Measurements from ENCODE around the gene STAM. TPM values are rescaled to one million over a fixed set of nuclear protein-coding genes. Genes with fewer than 3 reads are reported as not detected.
A peak's percentile ranks its signal among the peaks of the same experiment; 100 is the strongest.

Gene STAM
- total RNA-seq, 2 experiments from 2014 or later: 52.4 to 53.3 TPM

DNA sequence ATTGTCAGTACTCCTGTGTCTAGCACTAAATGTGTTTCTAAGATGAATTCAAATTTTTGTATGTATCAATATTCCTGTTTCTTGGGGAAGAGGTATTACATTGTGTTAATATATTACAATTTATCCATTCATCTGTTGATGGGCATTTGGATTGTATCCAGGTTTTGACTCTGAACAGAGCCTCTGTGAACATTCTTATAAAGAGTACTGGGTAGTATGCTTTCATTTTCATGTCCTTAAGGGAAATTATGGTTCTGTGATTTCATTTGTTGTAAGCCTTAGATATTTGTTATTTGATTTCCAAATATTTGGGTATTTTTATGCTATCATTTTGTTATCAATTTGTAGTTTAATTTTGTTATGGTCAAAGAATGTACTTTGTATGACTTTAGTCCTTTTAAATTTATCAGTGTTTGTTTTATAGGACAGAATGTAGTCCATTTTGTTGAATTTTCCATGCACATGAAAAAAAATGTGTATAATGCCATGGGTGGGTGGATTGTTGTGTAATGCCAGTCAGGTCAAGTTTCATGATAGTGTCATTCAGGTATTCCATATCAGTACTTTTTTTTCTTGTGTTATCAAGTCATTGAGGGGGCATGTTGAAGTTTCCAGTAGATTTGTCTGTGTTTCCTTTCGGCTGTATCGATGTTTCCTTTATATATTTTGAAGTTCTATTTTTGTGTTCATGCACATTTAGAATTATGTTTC lies 38.4 kb downstream of the STAM start:
- peaks cover 5% of the 10 kb centered on the region for H3K4me1 ChIP-seq (ENCODE audit: insufficient read depth, low read length)
- intact Hi-C loops (cut with DNase I, micrococcal nuclease): loop anchor here in 1 of 2 experiments (5.0 kb wide), 1 partner anchor 40 kb away; the partner anchor contains the start of gene STAM
- H3K27me3 ChIP-seq (ENCODE audit: control insufficient read depth in 1 of 2, insufficient read depth in 2 of 2, low read length in 2 of 2): no peaks in the 10 kb centered on the region
- Mint-ChIP-seq H3K4me3 (peak overlapping the region; percentile 40), H3K4me1 (ENCODE audit: low read depth) (peaks cover 64% of the 10 kb centered on the region), H3K9me3 (peaks cover 6% of the 10 kb centered on the region), H3K36me3 (ENCODE audit: low read depth) (peaks cover 65% of the 10 kb centered on the region), H3K27ac (peak overlapping the region; percentile 21), H3K27me3 (no peaks in the 10 kb centered on the region)
- no peak overlapping the region for H3K4me3 ChIP-seq (ENCODE audit: low read length)
- DNase-seq (no peak), ATAC-seq (ENCODE audit: poor library complexity) (no peak)
- peaks cover 2% of the 10 kb centered on the region for H3K36me3 ChIP-seq (ENCODE audit: insufficient read depth, low read length)
- no peaks in the 10 kb centered on the region for H3K9me3 ChIP-seq (ENCODE audit: control insufficient read depth in 1 of 2, insufficient read depth in 1 of 2, low read length in 2 of 2)
- CTCF ChIA-PET: no interaction called here
- POLR2A ChIA-PET: no interaction called here
- H3K27ac ChIP-seq (ENCODE audit: low read depth in 1 of 2, low read length in 2 of 2): no peak overlapping the region
- TF ChIP-seq, protein P1, sequence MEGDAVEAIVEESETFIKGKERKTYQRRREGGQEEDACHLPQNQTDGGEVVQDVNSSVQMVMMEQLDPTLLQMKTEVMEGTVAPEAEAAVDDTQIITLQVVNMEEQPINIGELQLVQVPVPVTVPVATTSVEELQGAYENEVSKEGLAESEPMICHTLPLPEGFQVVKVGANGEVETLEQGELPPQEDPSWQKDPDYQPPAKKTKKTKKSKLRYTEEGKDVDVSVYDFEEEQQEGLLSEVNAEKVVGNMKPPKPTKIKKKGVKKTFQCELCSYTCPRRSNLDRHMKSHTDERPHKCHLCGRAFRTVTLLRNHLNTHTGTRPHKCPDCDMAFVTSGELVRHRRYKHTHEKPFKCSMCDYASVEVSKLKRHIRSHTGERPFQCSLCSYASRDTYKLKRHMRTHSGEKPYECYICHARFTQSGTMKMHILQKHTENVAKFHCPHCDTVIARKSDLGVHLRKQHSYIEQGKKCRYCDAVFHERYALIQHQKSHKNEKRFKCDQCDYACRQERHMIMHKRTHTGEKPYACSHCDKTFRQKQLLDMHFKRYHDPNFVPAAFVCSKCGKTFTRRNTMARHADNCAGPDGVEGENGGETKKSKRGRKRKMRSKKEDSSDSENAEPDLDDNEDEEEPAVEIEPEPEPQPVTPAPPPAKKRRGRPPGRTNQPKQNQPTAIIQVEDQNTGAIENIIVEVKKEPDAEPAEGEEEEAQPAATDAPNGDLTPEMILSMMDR (IDR thresholded peaks at IDR 0.05): no peak

DNA sequence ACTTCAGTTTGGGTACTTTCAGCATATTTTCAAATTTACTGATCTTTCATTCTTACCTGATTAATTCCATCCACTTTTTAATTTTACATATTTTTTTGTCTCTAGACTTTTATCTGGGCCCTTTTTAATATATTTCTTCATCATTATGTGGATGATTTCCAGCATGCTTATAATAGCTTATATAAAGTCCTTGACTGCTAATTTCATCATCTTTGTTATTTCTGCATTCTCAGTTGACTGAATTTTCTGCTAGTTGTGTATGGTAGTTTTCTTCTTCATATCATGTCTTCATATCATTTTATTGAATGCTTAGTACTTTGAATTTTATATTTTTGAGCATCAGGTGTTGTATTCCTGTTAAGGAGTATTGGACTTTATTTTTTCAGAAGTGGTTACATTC lies 39.6 kb downstream of the STAM start:
- H3K4me3 Mint-ChIP-seq: peak overlapping the region; percentile 27

DNA sequence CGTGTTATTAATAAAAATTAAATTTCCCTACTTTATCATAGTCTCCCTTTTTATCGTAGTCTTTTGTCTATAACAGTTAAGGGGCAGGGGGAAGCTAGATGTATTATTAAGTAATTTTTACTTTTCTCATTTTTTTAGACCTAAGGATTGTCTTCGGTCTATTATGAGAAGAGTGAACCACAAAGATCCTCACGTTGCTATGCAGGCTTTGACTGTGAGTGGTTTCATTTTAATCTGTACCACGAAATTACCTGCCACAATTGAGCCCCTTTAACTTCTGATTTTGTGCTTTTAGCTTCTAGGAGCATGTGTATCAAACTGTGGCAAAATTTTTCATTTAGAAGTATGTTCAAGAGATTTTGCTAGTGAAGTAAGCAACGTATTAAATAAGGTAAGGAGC lies 40.6 kb downstream of the STAM start:
- ATAC-seq (ENCODE audit: poor library complexity) (no peak), DNase-seq (peak in 2 of 14 experiments; percentile 28 to 32)
- no peak overlapping the region for H3K4me3 Mint-ChIP-seq
- no peaks in the 10 kb centered on the region for H3K9me3 ChIP-seq (ENCODE audit: control insufficient read depth in 1 of 2, insufficient read depth in 1 of 2, low read length in 2 of 2)
- POLR2A ChIA-PET: interaction anchor here (0.8 to 1.2 kb wide), 2 partner anchors 29 to 41 kb away, joined by 3 to 7 read pairs; partner anchors contain the start of gene STAM
- H3K27me3 ChIP-seq (ENCODE audit: control insufficient read depth in 1 of 2, insufficient read depth in 2 of 2, low read length in 2 of 2): no peaks in the 10 kb centered on the region
- no peak overlapping the region for H3K27ac ChIP-seq (ENCODE audit: low read depth in 1 of 2, low read length in 2 of 2)
- peaks cover 66% of the 10 kb centered on the region for H3K36me3 Mint-ChIP-seq (ENCODE audit: low read depth)
- H3K4me1 Mint-ChIP-seq (ENCODE audit: low read depth): peaks cover 53% of the 10 kb centered on the region
- H3K4me1 ChIP-seq (ENCODE audit: insufficient read depth, low read length): peaks cover 5% of the 10 kb centered on the region
- peaks cover 16% of the 10 kb centered on the region for H3K36me3 ChIP-seq (ENCODE audit: insufficient read depth, low read length)
- intact Hi-C loops (cut with DNase I, micrococcal nuclease): loop anchor here in 1 of 2 experiments (5.0 kb wide), 1 partner anchor 42 kb away; the partner anchor contains the start of gene STAM
- TF ChIP-seq, protein P1 (IDR thresholded peaks at IDR 0.05): no peak
- CTCF ChIA-PET: interaction anchor here (0.6 kb wide), 1 partner anchor 8 kb away, joined by 3 read pairs; no protein-coding TSS in a partner anchor
- peak overlapping the region; percentile 47 for H3K27ac Mint-ChIP-seq
- H3K27me3 Mint-ChIP-seq: no peaks in the 10 kb centered on the region
- H3K4me3 ChIP-seq (ENCODE audit: low read length): peak overlapping the region; percentile 4
- H3K9me3 Mint-ChIP-seq: peaks cover 2% of the 10 kb centered on the region

More for the DNA sequence above, 39.6 kb downstream of the STAM start:
- H3K4me1 Mint-ChIP-seq (ENCODE audit: low read depth): peaks cover 63% of the 10 kb centered on the region
- ATAC-seq (ENCODE audit: poor library complexity) (no peak), DNase-seq (no peak)
- Histone ChIP-seq H3K36me3 (ENCODE audit: insufficient read depth, low read length) (peaks cover 9% of the 10 kb centered on the region), H3K4me1 (ENCODE audit: insufficient read depth, low read length) (peaks cover 5% of the 10 kb centered on the region), H3K27me3 (ENCODE audit: control insufficient read depth in 1 of 2, insufficient read depth in 2 of 2, low read length in 2 of 2) (no peaks in the 10 kb centered on the region), H3K27ac (ENCODE audit: low read depth in 1 of 2, low read length in 2 of 2) (no peak overlapping the region), H3K9me3 (ENCODE audit: control insufficient read depth in 1 of 2, insufficient read depth in 1 of 2, low read length in 2 of 2) (no peaks in the 10 kb centered on the region), H3K4me3 (ENCODE audit: low read length) (no peak overlapping the region)
- ChIA-PET CTCF (no interaction called here), POLR2A (interaction anchor here (0.6 to 1.2 kb wide), 2 partner anchors 39 to 44 kb away, joined by 5 read pairs; partner anchors contain the start of gene STAM)
- H3K36me3 Mint-ChIP-seq (ENCODE audit: low read depth): peaks cover 70% of the 10 kb centered on the region
- intact Hi-C loops (cut with DNase I, micrococcal nuclease): loop anchor here in 1 of 2 experiments (5.0 kb wide), 1 partner anchor 41 kb away; the partner anchor contains the start of gene STAM
- TF ChIP-seq, protein P1 (IDR thresholded peaks at IDR 0.05): no peak
- no peaks in the 10 kb centered on the region for H3K27me3 Mint-ChIP-seq
- peaks cover 6% of the 10 kb centered on the region for H3K9me3 Mint-ChIP-seq
- H3K27ac Mint-ChIP-seq: peak overlapping the region; percentile 43
